ENCODE data around the gene RELL1. TPM values are rescaled to one million over a fixed set of nuclear protein-coding genes. Genes with fewer than 3 reads are reported as not detected.

The RELL1 gene
- total and polyA plus RNA-seq, 12 donors: 0.44 to 27.0 (median 13.8) TPM

DNA sequence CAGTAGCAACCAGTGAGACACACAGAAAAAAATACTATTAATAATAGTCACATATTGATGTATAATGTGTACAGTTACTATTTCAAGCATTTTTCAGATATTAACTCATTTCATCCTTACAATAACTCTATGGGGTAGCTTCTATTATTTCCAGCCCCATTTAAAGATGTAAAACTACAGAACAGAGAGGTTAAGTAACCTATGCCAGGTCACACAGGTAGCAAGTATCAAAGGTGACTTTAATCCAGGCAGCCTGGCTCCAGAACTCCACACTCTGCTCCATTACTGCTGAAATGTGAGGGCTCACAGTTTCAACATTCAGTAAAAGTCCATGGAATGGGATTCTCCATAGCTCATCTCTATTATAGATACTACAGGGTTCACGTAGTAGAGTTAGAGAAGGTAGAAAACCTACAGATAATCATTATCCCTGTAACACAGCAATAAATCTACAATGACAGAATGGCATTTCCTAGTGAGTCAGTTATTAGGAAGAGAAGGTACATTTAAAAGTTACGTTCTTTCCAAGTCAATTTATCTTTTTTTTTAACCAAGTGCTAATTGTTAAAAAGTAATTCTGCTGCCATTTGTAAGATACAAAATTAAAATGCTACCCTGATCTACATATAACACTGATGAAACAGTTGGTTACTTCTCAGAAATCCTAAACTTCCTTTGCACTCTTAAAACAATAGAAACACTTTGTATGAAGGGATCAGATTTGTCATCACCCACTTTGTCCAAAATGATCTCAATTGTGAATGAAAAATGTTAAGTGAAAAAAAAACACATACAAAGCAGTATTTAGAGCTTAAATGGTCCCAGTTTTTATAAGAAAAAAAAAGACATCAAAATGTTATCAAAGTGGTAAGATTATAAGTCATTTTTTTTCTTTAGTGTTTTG is 18.7 kb downstream of the RELL1 start:
- peak overlapping the region in 2 of 5 donors; percentile 2 to 5 for H3K27ac ChIP-seq
- intact Hi-C loops (cut with DNase I): no loop called here
- peaks cover 13 to 52% of the 10 kb centered on the region in 2 donors for H3K4me1 ChIP-seq (replicated peaks in 1 of 2)
- DNase-seq: no peak
- TF ChIP-seq POLR2A (IDR thresholded peaks at IDR 0.05) (no peak), CTCF (IDR thresholded peaks at IDR 0.05) (no peak)
- 52 to 73% (median 55%) methylated on average over 2 of the region's 2 CpGs for WGBS, 4 donors
- no peaks in the 10 kb centered on the region for H3K9me3 ChIP-seq (replicated peaks in 1 of 3)
- H3K36me3 ChIP-seq (replicated peaks in 1 of 2): no peaks in the 10 kb centered on the region
- H3K4me3 ChIP-seq: no peak overlapping the region
- H3K27me3 ChIP-seq: no peaks in the 10 kb centered on the region

- H3K27ac ChIP-seq: peak overlapping the region in 3 of 5 donors; percentile 2 to 74 (median 5)
- H3K36me3 ChIP-seq (replicated peaks in 1 of 2): no peaks in the 10 kb centered on the region
- no peaks in the 10 kb centered on the region for H3K27me3 ChIP-seq
- intact Hi-C loops (cut with DNase I): no loop called here
- H3K4me1 ChIP-seq (replicated peaks in 1 of 2): peaks cover 13 to 60% of the 10 kb centered on the region in 2 donors
- TF ChIP-seq POLR2A (IDR thresholded peaks at IDR 0.05): no peak
- peak in 2 of 6 experiments; percentile 8 to 27 for TF ChIP-seq CTCF (IDR thresholded peaks at IDR 0.05)
- WGBS, 4 donors: 25 to 40% (median 32%) methylated on average over 6 of the region's 6 CpGs
- DNase-seq: peak in 6 of 7 donors; percentile 32 to 73 (median 51)
- H3K4me3 ChIP-seq: no peak overlapping the region
- no peaks in the 10 kb centered on the region for H3K9me3 ChIP-seq (replicated peaks in 1 of 3)
These were observed 19.5 kb downstream of the RELL1 start for GRCh38 chr4:37666625-37667071.

DNA sequence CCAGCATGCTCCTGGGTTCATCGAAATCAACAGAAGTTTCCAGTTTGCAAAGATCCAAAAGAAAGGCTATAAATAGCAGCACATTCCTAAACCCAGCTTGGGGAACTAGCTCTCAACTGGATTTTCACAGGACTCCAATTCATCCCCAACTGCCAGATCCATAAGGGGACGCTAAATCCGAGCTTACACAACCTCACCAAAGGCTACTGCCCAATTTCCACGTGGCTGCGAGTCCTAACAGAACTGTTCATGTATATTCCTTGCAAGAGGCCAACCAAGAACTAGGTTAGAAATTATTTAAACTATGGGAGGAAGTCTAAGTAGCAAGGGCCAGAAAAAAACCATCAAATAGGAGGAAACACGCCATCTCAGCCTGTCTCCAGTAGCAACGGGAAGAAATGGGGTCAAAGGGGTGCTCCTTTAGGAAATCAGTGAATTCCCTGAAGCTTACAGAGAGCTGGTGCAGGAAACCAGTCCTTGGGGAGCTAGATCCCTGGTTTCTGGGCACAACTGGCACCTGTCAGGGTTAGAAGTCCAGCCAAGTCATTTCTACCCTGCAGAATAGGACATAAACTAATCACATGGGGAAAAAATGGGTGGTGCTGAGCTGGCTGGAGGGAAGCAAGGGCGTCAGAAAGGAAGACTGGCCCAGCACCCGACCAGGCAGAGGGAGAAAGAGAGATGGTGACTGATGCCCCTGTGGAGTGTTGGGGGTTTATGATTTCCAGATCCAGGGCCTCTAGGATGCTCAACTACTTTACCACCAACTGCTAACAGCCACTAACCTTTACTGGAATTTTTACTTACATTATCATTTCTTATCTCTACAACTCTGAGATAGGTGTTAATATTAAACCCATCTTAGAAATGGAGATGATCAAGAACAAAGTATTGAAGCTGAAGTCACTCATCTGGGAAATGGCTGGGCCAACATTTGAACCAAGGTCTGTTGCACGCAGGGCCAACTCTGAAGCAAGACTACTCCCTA is 20.5 kb downstream of the RELL1 start:
- Histone ChIP-seq H3K36me3 (replicated peaks in 1 of 2) (no peaks in the 10 kb centered on the region), H3K27ac (peak overlapping the region in 2 of 5 donors; percentile 2 to 74), H3K4me1 (replicated peaks in 1 of 2) (peaks cover 13 to 66% of the 10 kb centered on the region in 2 donors), H3K4me3 (no peak overlapping the region), H3K9me3 (replicated peaks in 1 of 3) (no peaks in the 10 kb centered on the region), H3K27me3 (no peaks in the 10 kb centered on the region)
- no peak for TF ChIP-seq POLR2A (IDR thresholded peaks at IDR 0.05)
- TF ChIP-seq CTCF (IDR thresholded peaks at IDR 0.05): no peak
- intact Hi-C loops (cut with DNase I): no loop called here
- DNase-seq: peak in 1 of 7 donors; percentile 18
- WGBS, 4 donors: 56 to 70% (median 69%) methylated on average over 10 of the region's 10 CpGs

- Histone ChIP-seq H3K27me3 (no peaks in the 10 kb centered on the region), H3K9me3 (replicated peaks in 1 of 3) (no peaks in the 10 kb centered on the region), H3K4me3 (no peak overlapping the region), H3K4me1 (replicated peaks in 1 of 2) (peaks cover 13 to 66% of the 10 kb centered on the region in 2 donors), H3K36me3 (replicated peaks in 1 of 2) (no peaks in the 10 kb centered on the region), H3K27ac (peak overlapping the region in 2 of 5 donors; percentile 2 to 62)
- intact Hi-C loops (cut with DNase I): no loop called here
- no peak for TF ChIP-seq CTCF (IDR thresholded peaks at IDR 0.05)
- TF ChIP-seq POLR2A (IDR thresholded peaks at IDR 0.05): no peak
- no peak for DNase-seq
- 66 to 79% (median 74%) methylated on average over 5 of the region's 5 CpGs for WGBS, 4 donors
These were observed 21.5 kb downstream of the RELL1 start for GRCh38 chr4:37664696-37665095.
